DOHH2 (cell line): ENCODE data around the gene VWA7.
"Not testable (repeated sequence)": the region's sequence is repeated elsewhere in the genome, so short reads cannot be mapped to it uniquely, and the experiment has no call there.

Source experiments
- H3F3A ChIP-seq: fragments of 200-600 bp; sonication (generic), shearing (Covaris generic); 2 replicates; pipeline ENCODE4 v1.6.0; 2016; ENCODE audit warnings: antibody characterized with exemption, mild to moderate bottlenecking; ENCODE audit not compliant: control insufficient read depth, insufficient read depth
- H3K27ac ChIP-seq: fragments of 200-600 bp; sonication (generic); 2 replicates; pipeline ENCODE4 v1.5.1; 2014; ENCODE audit warnings: low read depth, mild to moderate bottlenecking, low read length, moderate library complexity
- H3K27me3 ChIP-seq: fragments of 200-600 bp; sonication (generic); 2 replicates; pipeline ENCODE4 v1.6.1; 2014; ENCODE audit warnings: mild to moderate bottlenecking, low read length, mixed read lengths; ENCODE audit not compliant: control insufficient read depth
- H3K36me3 ChIP-seq: fragments of 200-600 bp; sonication (generic); 2 replicates; pipeline ENCODE4 v1.6.1; 2014; ENCODE audit warnings: mild to moderate bottlenecking, low read length, moderate library complexity, mixed read lengths; ENCODE audit not compliant: control insufficient read depth
- H3K4me1 ChIP-seq: fragments of 200-600 bp; sonication (generic); 2 replicates; pipeline ENCODE4 v1.6.1; 2014; ENCODE audit warnings: mild to moderate bottlenecking, low read length, mixed read lengths; ENCODE audit not compliant: control insufficient read depth
- H3K4me2 ChIP-seq: fragments of 200-600 bp; sonication (generic); 2 replicates; pipeline ENCODE4 v1.6.0; 2014; ENCODE audit warnings: mild to moderate bottlenecking, low read length, moderate library complexity
- H3K4me3 ChIP-seq: fragments of 200-600 bp; sonication (generic); 2 replicates; pipeline ENCODE4 v1.5.1; 2014; ENCODE audit warnings: mild to moderate bottlenecking, low read length, mixed read lengths
- H3K79me2 ChIP-seq: fragments of 200-600 bp; sonication (generic); 2 replicates; pipeline ENCODE4 v1.6.1; 2014; ENCODE audit warnings: mild to moderate bottlenecking, low read length, mixed read lengths; ENCODE audit not compliant: control insufficient read depth
- H3K9me2 ChIP-seq: fragments of 200-600 bp; sonication (generic); replicated peaks from 2 replicates; pipeline ENCODE4 v1.6.1; 2014; ENCODE audit warnings: mild to moderate bottlenecking, low read length, mixed read lengths; ENCODE audit not compliant: control insufficient read depth
- H3K9me3 ChIP-seq: fragments of 200-600 bp; sonication (generic); 2 replicates; pipeline ENCODE4 v1.6.1; 2014; ENCODE audit warnings: antibody characterized with exemption, low read length, mixed read lengths; ENCODE audit not compliant: control insufficient read depth, insufficient read depth
- H4K20me1 ChIP-seq: fragments of 200-600 bp; sonication (generic); 2 replicates; pipeline ENCODE4 v1.6.0; 2014; ENCODE audit warnings: low read depth, mild to moderate bottlenecking, antibody characterized with exemption, low read length, moderate library complexity; ENCODE audit not compliant: control insufficient read depth, insufficient read depth
- EZH2phosphoT487 ChIP-seq: fragments of 200-600 bp; sonication (generic); IDR thresholded peaks from 2 replicates; pipeline ENCODE4 v1.6.1; 2017; ENCODE audit warnings: borderline replicate concordance, mild to moderate bottlenecking, antibody characterized with exemption, low read length, moderate library complexity, mixed read lengths
- TF ChIP-seq, protein P1 (sequence below): fragments of 200-600 bp; sonication (generic); IDR thresholded peaks from one replicate; pipeline ENCODE4 v1.5.1; 2014; ENCODE audit warnings: antibody characterized with exemption, mild to moderate bottlenecking, low read depth, low read length; ENCODE audit not compliant: poor library complexity, severe bottlenecking

Gene VWA7

DNA sequence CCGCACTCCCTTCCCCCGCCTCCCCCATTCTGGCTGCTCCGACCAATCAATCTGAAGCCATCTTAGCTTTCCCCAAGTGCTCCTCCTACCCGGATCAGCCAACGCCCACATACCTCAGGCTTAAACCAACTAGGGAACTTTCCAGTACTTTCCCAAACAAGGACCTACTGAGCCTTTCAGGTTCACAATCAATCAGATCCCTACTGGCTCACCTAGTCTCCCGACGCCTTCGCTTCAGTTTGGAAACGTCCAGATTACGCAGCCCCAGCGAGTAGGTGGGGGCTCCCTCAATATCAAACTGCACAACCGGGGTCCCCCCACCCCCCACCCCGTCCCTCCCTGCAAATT lies 37.5 kb upstream of the VWA7 start:
- peaks cover 30% of the 10 kb centered on the region for H3K4me1 ChIP-seq
- H3K9me3 ChIP-seq = no peaks in the 10 kb centered on the region
- H3K4me2 ChIP-seq = peak overlapping the region; percentile 71
- no peaks in the 10 kb centered on the region for H3K79me2 ChIP-seq
- H3K9me2 ChIP-seq = no peaks in the 10 kb centered on the region
- no peaks in the 10 kb centered on the region for H3K36me3 ChIP-seq
- peaks cover 9% of the 10 kb centered on the region; the same call in 1 of the 2 replicates for H3F3A ChIP-seq
- H3K27ac ChIP-seq = no peak overlapping the region
- H3K27me3 ChIP-seq = peaks cover 4% of the 10 kb centered on the region; the same call in 1 of the 2 replicates
- no peaks in the 10 kb centered on the region for H4K20me1 ChIP-seq
- no peak for TF ChIP-seq EZH2phosphoT487
- TF ChIP-seq, protein P1, sequence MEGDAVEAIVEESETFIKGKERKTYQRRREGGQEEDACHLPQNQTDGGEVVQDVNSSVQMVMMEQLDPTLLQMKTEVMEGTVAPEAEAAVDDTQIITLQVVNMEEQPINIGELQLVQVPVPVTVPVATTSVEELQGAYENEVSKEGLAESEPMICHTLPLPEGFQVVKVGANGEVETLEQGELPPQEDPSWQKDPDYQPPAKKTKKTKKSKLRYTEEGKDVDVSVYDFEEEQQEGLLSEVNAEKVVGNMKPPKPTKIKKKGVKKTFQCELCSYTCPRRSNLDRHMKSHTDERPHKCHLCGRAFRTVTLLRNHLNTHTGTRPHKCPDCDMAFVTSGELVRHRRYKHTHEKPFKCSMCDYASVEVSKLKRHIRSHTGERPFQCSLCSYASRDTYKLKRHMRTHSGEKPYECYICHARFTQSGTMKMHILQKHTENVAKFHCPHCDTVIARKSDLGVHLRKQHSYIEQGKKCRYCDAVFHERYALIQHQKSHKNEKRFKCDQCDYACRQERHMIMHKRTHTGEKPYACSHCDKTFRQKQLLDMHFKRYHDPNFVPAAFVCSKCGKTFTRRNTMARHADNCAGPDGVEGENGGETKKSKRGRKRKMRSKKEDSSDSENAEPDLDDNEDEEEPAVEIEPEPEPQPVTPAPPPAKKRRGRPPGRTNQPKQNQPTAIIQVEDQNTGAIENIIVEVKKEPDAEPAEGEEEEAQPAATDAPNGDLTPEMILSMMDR = no peak
- peak overlapping the region; percentile 68 for H3K4me3 ChIP-seq

DNA sequence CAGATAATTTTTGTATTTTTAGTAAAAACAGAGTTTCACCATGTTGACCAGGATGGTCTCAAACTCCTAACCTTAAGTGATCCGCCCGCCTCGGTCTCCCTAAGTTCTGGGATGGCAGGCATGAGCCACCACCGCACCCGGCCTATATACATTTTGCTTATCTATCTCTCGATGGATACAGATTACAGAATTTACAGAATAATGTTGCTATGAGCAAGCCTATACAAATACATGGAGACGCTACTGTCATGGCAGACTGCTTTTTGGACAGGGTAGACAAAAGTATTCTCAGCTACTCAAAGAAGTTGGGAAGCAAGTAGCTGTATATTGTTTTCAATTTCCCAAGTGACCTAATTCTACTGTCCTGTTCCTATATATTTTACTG lies 36.3 kb upstream of the VWA7 start:
- no peaks in the 10 kb centered on the region for H4K20me1 ChIP-seq
- H3K36me3 ChIP-seq = no peaks in the 10 kb centered on the region
- H3K27ac ChIP-seq = no peak overlapping the region
- H3K4me2 ChIP-seq = peak overlapping the region; percentile 63; the same call in 1 of the 2 replicates
- no peak for TF ChIP-seq EZH2phosphoT487
- TF ChIP-seq, protein P1 = no peak
- H3F3A ChIP-seq = peaks cover 8% of the 10 kb centered on the region; the same call in 1 of the 2 replicates
- no peaks in the 10 kb centered on the region for H3K9me2 ChIP-seq
- peaks cover 29% of the 10 kb centered on the region for H3K4me1 ChIP-seq
- no peaks in the 10 kb centered on the region for H3K79me2 ChIP-seq
- H3K4me3 ChIP-seq = peak overlapping the region; percentile 48; the same call in 1 of the 2 replicates
- H3K9me3 ChIP-seq = no peaks in the 10 kb centered on the region
- H3K27me3 ChIP-seq = peaks cover 4% of the 10 kb centered on the region; the same call in 1 of the 2 replicates

DNA sequence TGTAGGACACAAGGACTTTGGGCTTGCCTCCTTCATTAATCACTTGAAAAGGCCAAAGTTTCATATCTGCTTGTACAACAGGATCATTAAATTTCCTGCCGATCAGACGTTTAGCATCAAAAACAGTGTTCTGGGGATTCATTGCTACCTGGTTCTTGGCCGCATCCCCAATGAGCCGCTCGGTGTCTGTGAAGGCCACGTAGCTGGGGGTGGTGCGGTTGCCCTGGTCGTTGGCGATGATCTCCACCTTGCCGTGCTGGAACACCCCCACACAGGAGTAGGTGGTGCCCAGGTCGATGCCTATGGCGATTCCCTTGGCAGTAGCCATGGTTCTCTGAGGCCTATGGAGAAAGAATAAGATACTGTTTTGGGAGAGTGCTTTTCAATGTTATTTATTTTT lies 34.5 kb upstream of the VWA7 start:
- H3K9me2 ChIP-seq = no peaks in the 10 kb centered on the region
- 0 out of 2 replicates have a peak, but pooled peaks cover 4% of the 10 kb centered on the region for H3F3A ChIP-seq
- no peak overlapping the region for H3K27ac ChIP-seq
- H4K20me1 ChIP-seq = no peaks in the 10 kb centered on the region
- no peak overlapping the region for H3K4me2 ChIP-seq
- no peak overlapping the region for H3K4me3 ChIP-seq
- H3K79me2 ChIP-seq = peaks cover under 1% of the 10 kb centered on the region
- peaks cover 22% of the 10 kb centered on the region for H3K4me1 ChIP-seq
- TF ChIP-seq, protein P1 = no peak
- TF ChIP-seq EZH2phosphoT487 = no peak
- peaks cover 4% of the 10 kb centered on the region; the same call in 1 of the 2 replicates for H3K27me3 ChIP-seq
- H3K9me3 ChIP-seq = no peaks in the 10 kb centered on the region
- H3K36me3 ChIP-seq = no peaks in the 10 kb centered on the region

DNA sequence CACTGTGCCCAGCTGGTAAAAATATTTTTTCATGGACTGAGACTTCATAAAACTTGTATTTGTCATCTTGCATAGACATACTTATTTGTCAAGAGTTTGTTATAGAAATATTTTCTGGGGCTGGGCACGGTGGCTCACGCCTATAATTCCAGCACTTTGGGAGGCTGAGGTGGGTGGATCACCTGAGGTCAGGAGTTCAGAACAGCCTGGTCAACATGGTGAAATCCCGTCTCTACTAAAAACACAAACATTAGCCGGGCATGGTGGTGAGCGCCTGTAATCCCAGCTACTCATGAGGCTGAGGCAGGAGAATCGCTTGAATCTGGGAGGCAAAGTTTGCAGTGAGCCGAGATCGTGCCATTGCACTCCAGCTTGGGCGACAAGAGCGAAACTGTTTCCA lies 31.5 kb upstream of the VWA7 start:
- not testable (repeated sequence) for H3F3A ChIP-seq, H3K27ac ChIP-seq, H3K4me2 ChIP-seq, H3K9me2 ChIP-seq, H3K9me3 ChIP-seq, H3K4me3 ChIP-seq, H3K27me3 ChIP-seq, H4K20me1 ChIP-seq
- Histone ChIP-seq H3K4me1 (peaks cover 17% of the 10 kb centered on the region), H3K36me3 (peaks cover 16% of the 10 kb centered on the region), H3K79me2 (peaks cover 26% of the 10 kb centered on the region)
